HTR-8/SVneo (cell line): ENCODE data around the gene VN1R5.
"Not testable (repeated sequence)": the region's sequence is repeated elsewhere in the genome, so short reads cannot be mapped to it uniquely, and the experiment has no call there.

ENCODE experiments used
- DNase-seq: peaks from one replicate; pipeline ENCODE4 v3.0.0; 2011; ENCODE audit warnings: low spot score, mixed read lengths; ENCODE audit not compliant: insufficient read length
- FAIRE-seq: peaks from 2 replicates; lab custom pipeline; 2011; peaks lifted over from hg19 to GRCh38; lab: Jason Lieb, UNC

VN1R5 gene

GRCh38 chr1:247255772-247256171 is at the start of gene VN1R5:
VN1R5 (plus strand) TSS chr1:247256072.
- FAIRE-seq, DNase-seq: not testable (repeated sequence)

GRCh38 chr1:247209396-247209795 is 46.5 kb upstream of the VN1R5 start:
- no peak for FAIRE-seq
- no peak for DNase-seq

GRCh38 chr1:247210062-247210375 is 45.9 kb upstream of the VN1R5 start:
- DNase-seq = no peak
- no peak for FAIRE-seq

GRCh38 chr1:247210376-247211117 is 45.3 kb upstream of the VN1R5 start:
- DNase-seq (peak; percentile 97), FAIRE-seq (no peak)

- DNase-seq = no peak
- FAIRE-seq = no peak
Measured at GRCh38 chr1:247211339-247211738, 44.5 kb upstream of the VN1R5 start.

GRCh38 chr1:247212012-247212411 is 43.9 kb upstream of the VN1R5 start:
- FAIRE-seq (no peak), DNase-seq (no peak)

- no peak for FAIRE-seq
- DNase-seq = no peak
Measured at GRCh38 chr1:247212627-247213617, 43.0 kb upstream of the VN1R5 start.

- FAIRE-seq = no peak
Measured at GRCh38 chr1:247216261-247216660, 39.6 kb upstream of the VN1R5 start.

GRCh38 chr1:247218121-247218651 is 37.7 kb upstream of the VN1R5 start:
- FAIRE-seq = no peak
- no peak for DNase-seq

More at GRCh38 chr1:247216261-247216660, 39.6 kb upstream of the VN1R5 start:
- DNase-seq = no peak

GRCh38 chr1:247220280-247220679 is 35.6 kb upstream of the VN1R5 start:
- DNase-seq, FAIRE-seq: not testable (repeated sequence)

GRCh38 chr1:247222840-247223239 is 33.0 kb upstream of the VN1R5 start:
- FAIRE-seq = no peak
- no peak for DNase-seq

GRCh38 chr1:247224822-247225221 is 31.1 kb upstream of the VN1R5 start:
- FAIRE-seq = no peak
- DNase-seq = no peak

GRCh38 chr1:247228133-247228532 is 27.7 kb upstream of the VN1R5 start:
- no peak for FAIRE-seq

GRCh38 chr1:247241691-247242090 is 14.2 kb upstream of the VN1R5 start:
- FAIRE-seq = no peak
- no peak for DNase-seq

More at GRCh38 chr1:247228133-247228532, 27.7 kb upstream of the VN1R5 start:
- DNase-seq = no peak

- DNase-seq (no peak), FAIRE-seq (no peak)
Measured at GRCh38 chr1:247243524-247244137, 12.2 kb upstream of the VN1R5 start.

- no peak for DNase-seq
- FAIRE-seq = no peak
Measured at GRCh38 chr1:247246325-247247115, 9.4 kb upstream of the VN1R5 start.

GRCh38 chr1:247247568-247247967 is 8.3 kb upstream of the VN1R5 start:
- DNase-seq = no peak
- no peak for FAIRE-seq

GRCh38 chr1:247266053-247266452 is 10.2 kb downstream of the VN1R5 start:
- FAIRE-seq (no peak), DNase-seq (no peak)

- FAIRE-seq = no peak
- DNase-seq = no peak
Measured at GRCh38 chr1:247268390-247269045, 12.6 kb downstream of the VN1R5 start.
